ENCODE results near the gene SF1.

Gene SF1

DNA sequence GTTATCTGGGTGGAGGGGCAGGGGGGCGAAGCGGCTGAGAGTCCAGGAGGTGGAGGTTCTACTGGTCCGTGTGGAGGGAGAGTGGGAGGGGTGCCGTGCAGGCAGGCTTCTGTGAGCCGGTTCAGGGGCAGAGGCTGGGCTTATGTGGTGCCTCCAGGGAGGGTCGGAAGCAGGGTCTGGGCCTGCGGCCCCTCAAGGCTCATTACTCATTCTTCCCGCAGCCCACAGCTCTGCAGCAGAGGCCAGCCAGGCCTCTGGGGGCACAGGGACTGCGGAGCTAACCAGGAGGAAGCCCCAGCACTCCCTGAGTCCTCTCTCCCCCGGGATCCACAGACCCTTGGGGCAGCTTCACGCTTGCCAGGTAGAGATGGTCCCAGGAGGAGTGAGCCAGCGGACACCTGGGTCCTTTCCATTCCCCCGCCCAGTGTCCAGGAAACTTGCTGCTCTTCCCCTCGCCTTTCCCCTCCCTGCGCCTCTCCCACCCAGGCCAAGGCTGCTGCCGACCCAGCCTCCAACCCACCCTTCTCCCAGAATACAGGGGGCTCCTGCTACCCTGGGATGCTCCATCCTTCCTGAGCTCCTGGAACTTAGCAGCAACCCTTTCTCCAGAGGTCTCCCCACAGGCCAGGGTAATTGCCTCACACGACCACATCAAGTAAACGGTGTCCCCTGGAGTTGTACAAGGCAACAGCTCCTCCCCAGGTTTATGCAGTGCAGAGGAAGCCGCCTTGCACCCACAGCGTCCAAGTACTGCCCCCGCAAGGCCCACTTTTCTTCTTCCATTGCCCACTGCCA lies 61.7 kb downstream of the SF1 start:
- Histone ChIP-seq H3K27me3 (ENCODE audit: insufficient read depth, low read depth) (peaks cover 78% of the 10 kb centered on the region), H3K4me1 (ENCODE audit: low read depth, poor library complexity, severe bottlenecking) (no peaks in the 10 kb centered on the region), H2AFZ (ENCODE audit: low read depth) (no peak overlapping the region), H4K20me1 (ENCODE audit: insufficient read depth) (no peaks in the 10 kb centered on the region), H3K36me3 (ENCODE audit: insufficient read depth) (no peaks in the 10 kb centered on the region), H3K9ac (no peak overlapping the region), H3K79me2 (ENCODE audit: insufficient read depth, low read depth) (no peaks in the 10 kb centered on the region), H3K27ac (no peak overlapping the region), H3K4me3 (IDR thresholded peaks at IDR 0.05; ENCODE audit: insufficient read depth, low read depth, low read length) (no peak overlapping the region), H3K4me2 (no peak overlapping the region)
- TF ChIP-seq CTCF (conservative IDR thresholded peaks at IDR 0.05; ENCODE audit: low read depth, low read length): no peak

- Histone ChIP-seq H3K4me1 (ENCODE audit: low read depth, poor library complexity, severe bottlenecking) (no peaks in the 10 kb centered on the region), H3K27me3 (ENCODE audit: insufficient read depth, low read depth) (peaks cover 74% of the 10 kb centered on the region), H4K20me1 (ENCODE audit: insufficient read depth) (no peaks in the 10 kb centered on the region), H3K79me2 (ENCODE audit: insufficient read depth, low read depth) (no peaks in the 10 kb centered on the region), H3K36me3 (ENCODE audit: insufficient read depth) (no peaks in the 10 kb centered on the region), H2AFZ (ENCODE audit: low read depth) (no peak overlapping the region), H3K27ac (no peak overlapping the region), H3K4me2 (no peak overlapping the region), H3K4me3 (IDR thresholded peaks at IDR 0.05; ENCODE audit: insufficient read depth, low read depth, low read length) (no peak overlapping the region), H3K9ac (no peak overlapping the region)
- TF ChIP-seq CTCF (conservative IDR thresholded peaks at IDR 0.05; ENCODE audit: low read depth, low read length): no peak
Measured at GRCh38 chr11:64715756-64716472, 62.4 kb downstream of the SF1 start.

GRCh38 chr11:64715110-64715509 lies 63.2 kb downstream of the SF1 start:
- no peak overlapping the region for H2AFZ ChIP-seq (ENCODE audit: low read depth)
- no peaks in the 10 kb centered on the region for H3K4me1 ChIP-seq (ENCODE audit: low read depth, poor library complexity, severe bottlenecking)
- no peaks in the 10 kb centered on the region for H4K20me1 ChIP-seq (ENCODE audit: insufficient read depth)
- no peak for TF ChIP-seq CTCF (conservative IDR thresholded peaks at IDR 0.05; ENCODE audit: low read depth, low read length)
- no peaks in the 10 kb centered on the region for H3K79me2 ChIP-seq (ENCODE audit: insufficient read depth, low read depth)
- H3K27ac ChIP-seq: no peak overlapping the region
- H3K4me3 ChIP-seq (IDR thresholded peaks at IDR 0.05; ENCODE audit: insufficient read depth, low read depth, low read length): no peak overlapping the region
- H3K4me2 ChIP-seq: no peak overlapping the region
- H3K36me3 ChIP-seq (ENCODE audit: insufficient read depth): no peaks in the 10 kb centered on the region
- no peak overlapping the region for H3K9ac ChIP-seq
- H3K27me3 ChIP-seq (ENCODE audit: insufficient read depth, low read depth): peaks cover 74% of the 10 kb centered on the region

GRCh38 chr11:64714666-64715065 lies 63.7 kb downstream of the SF1 start:
- H3K4me1 ChIP-seq (ENCODE audit: low read depth, poor library complexity, severe bottlenecking): no peaks in the 10 kb centered on the region

More at GRCh38 chr11:64714666-64715065, 63.7 kb downstream of the SF1 start:
- Histone ChIP-seq H3K9ac (no peak overlapping the region), H4K20me1 (ENCODE audit: insufficient read depth) (no peaks in the 10 kb centered on the region), H3K4me2 (no peak overlapping the region), H2AFZ (ENCODE audit: low read depth) (no peak overlapping the region), H3K4me3 (IDR thresholded peaks at IDR 0.05; ENCODE audit: insufficient read depth, low read depth, low read length) (no peak overlapping the region), H3K27me3 (ENCODE audit: insufficient read depth, low read depth) (peaks cover 76% of the 10 kb centered on the region), H3K27ac (no peak overlapping the region), H3K79me2 (ENCODE audit: insufficient read depth, low read depth) (no peaks in the 10 kb centered on the region), H3K36me3 (ENCODE audit: insufficient read depth) (no peaks in the 10 kb centered on the region)
- no peak for TF ChIP-seq CTCF (conservative IDR thresholded peaks at IDR 0.05; ENCODE audit: low read depth, low read length)
